GM10266 (cell line): Measurements from ENCODE around the gene YWHAE.

Experiments
- DNase-seq: peaks from one replicate; pipeline ENCODE4 v3.0.0; 2012; ENCODE audit errors: extremely low spot score
- CTCF ChIP-seq: IDR thresholded peaks from 2 replicates; pipeline ENCODE4 v1.5.1; 2012; ENCODE audit warnings: mild to moderate bottlenecking, low read depth; ENCODE audit not compliant: control insufficient read depth, insufficient read depth; ENCODE audit errors: missing control alignments

Gene YWHAE

GRCh38 chr17:1372618-1373017, 27.4 kb downstream of the YWHAE start:
- no peak for TF ChIP-seq CTCF
- DNase-seq = no peak

GRCh38 chr17:1371893-1372590, 28.0 kb downstream of the YWHAE start:
- no peak for TF ChIP-seq CTCF
- no peak for DNase-seq

- no peak for DNase-seq
- TF ChIP-seq CTCF = no peak
These were observed 31.4 kb downstream of the YWHAE start for GRCh38 chr17:1368588-1368987.

- no peak for TF ChIP-seq CTCF
- no peak for DNase-seq
These were observed 32.7 kb downstream of the YWHAE start for GRCh38 chr17:1367351-1367745.

GRCh38 chr17:1366234-1366633, 33.8 kb downstream of the YWHAE start:
- no peak for TF ChIP-seq CTCF
- DNase-seq = no peak

GRCh38 chr17:1365445-1366039, 34.5 kb downstream of the YWHAE start:
- peak; percentile 71 for DNase-seq
- TF ChIP-seq CTCF = peak; percentile 83

- DNase-seq = peak; percentile 22
- TF ChIP-seq CTCF = no peak
These were observed 37.1 kb downstream of the YWHAE start for GRCh38 chr17:1362964-1363363.
